K562 (cell line): ENCODE data around the gene DENND6B. TPM values are rescaled to one million over a fixed set of nuclear protein-coding genes. Genes with fewer than 3 reads are reported as not detected.

Source experiments
- ATAC-seq: fragments of 200-7000 bp; cut with Tn5 transposase; 3 replicates; pipeline ENCODE4 v1.9.1; 2020; ENCODE audit warnings: moderate library complexity
- BruUV-seq: library from RNA; stranded (reverse); fragments of 400-500 nt; replicated peaks from 2 replicates; lab custom pipeline; 2021; lab: Mats Ljungman, UMichigan
- CTCF ChIA-PET: fragments of 300-600 bp; formaldehyde crosslinking; extraction: SDS; loops from one replicate; lab custom pipeline; 2021; ENCODE audit warnings: low intra/inter-chr PET ratio; lab: Yijun Ruan, JAX
- POLR2A ChIA-PET: fragments of 300-600, 350-650 bp; sonication (Branson Sonifier 250); formaldehyde crosslinking; extraction: SDS; loops from one replicate; lab custom pipeline; 2021; ENCODE audit warnings: antibody characterized with exemption, inconsistent platforms; lab: Yijun Ruan, JAX
- DNase-seq, 4 experiments: peaks; one replicate each; pipeline versions ENCODE4 v3.0.0 to v3.0.0-alpha.2; 2011 to 2018; ENCODE audit warnings: low spot score in 3 of 4, mixed read lengths in 3 of 4; ENCODE audit errors: extremely low read depth in 1 of 4
- FAIRE-seq: peaks from 2 replicates; lab custom pipeline; 2011; peaks lifted over from hg19 to GRCh38; lab: Jason Lieb, UNC
- H2AFZ ChIP-seq: 2 replicates; pipeline ENCODE4 v1.6.0; 2011; ENCODE audit warnings: low read depth, low read length, control low read depth, inconsistent platforms
- H3K27ac ChIP-seq: fragments of 200-600 bp; 3 replicates; pipeline ENCODE4 v1.8.0; 2011; ENCODE audit warnings: low read depth, mild to moderate bottlenecking, control low read depth, inconsistent platforms, low read length, moderate library complexity, mixed read lengths; ENCODE audit errors: extremely low read depth
- H3K27me3 ChIP-seq, 2 experiments: fragments of 300-600 bp in 1 of 2; 2 replicates in 1 of 2; 3 replicates in 1 of 2; pipeline versions ENCODE4 v1.6.0 to v1.8.0; 2011; ENCODE audit warnings: inconsistent platforms in 2 of 2, low read length in 2 of 2, mild to moderate bottlenecking in 1 of 2, mixed read lengths in 1 of 2, moderate library complexity in 1 of 2; ENCODE audit not compliant: control insufficient read depth in 2 of 2, insufficient read depth in 2 of 2
- H3K36me3 ChIP-seq: fragments of 300-600 bp; 3 replicates; pipeline ENCODE4 v1.8.0; 2011; ENCODE audit warnings: mild to moderate bottlenecking, low read length, inconsistent platforms; ENCODE audit not compliant: control insufficient read depth, insufficient read depth
- H3K4me1 ChIP-seq, 2 experiments: fragments of 200-600 bp in 1 of 2; replicated peaks in 1 of 2; 2 replicates in 1 of 2; 3 replicates in 1 of 2; pipeline versions ENCODE4 v1.5.1 to v1.8.0; 2011; ENCODE audit warnings: inconsistent platforms in 2 of 2, low read length in 2 of 2, mild to moderate bottlenecking in 1 of 2, mixed read lengths in 1 of 2, moderate library complexity in 1 of 2; ENCODE audit not compliant: control insufficient read depth in 2 of 2, insufficient read depth in 2 of 2
- H3K4me2 ChIP-seq: 2 replicates; pipeline ENCODE4 v1.6.1; 2011; ENCODE audit warnings: low read length, control low read depth, inconsistent platforms, mixed read lengths; ENCODE audit not compliant: insufficient read depth
- H3K4me3 ChIP-seq: fragments of 200-600 bp; sonication (generic), shearing (Covaris generic); 2 replicates; pipeline ENCODE4 v1.5.1; 2016; ENCODE audit warnings: control low read depth, inconsistent platforms
- H3K79me2 ChIP-seq: fragments of 200-600 bp; 3 replicates; pipeline ENCODE4 v1.8.0; 2011; ENCODE audit warnings: low read length, inconsistent platforms; ENCODE audit not compliant: control insufficient read depth, insufficient read depth
- H3K9ac ChIP-seq, 2 experiments: 2 replicates each; pipeline versions ENCODE4 v1.6.0 to v1.6.1; 2011; ENCODE audit warnings: low read depth in 2 of 2, low read length in 2 of 2, control low read depth in 1 of 2, inconsistent platforms in 1 of 2, mild to moderate bottlenecking in 1 of 2, mixed read lengths in 1 of 2; ENCODE audit not compliant: insufficient read depth in 1 of 2
- H3K9me1 ChIP-seq: one replicate; pipeline ENCODE4 v1.6.0; 2011; ENCODE audit warnings: inconsistent platforms, mild to moderate bottlenecking, low read length, moderate library complexity; ENCODE audit not compliant: control insufficient read depth, insufficient read depth
- H3K9me3 ChIP-seq: replicated peaks from 2 replicates; pipeline ENCODE4 v1.5.1; 2011; ENCODE audit warnings: low read depth, low read length, inconsistent platforms; ENCODE audit not compliant: control insufficient read depth, insufficient read depth
- H4K20me1 ChIP-seq: replicated peaks from 2 replicates; pipeline ENCODE4 v1.6.1; 2011; ENCODE audit warnings: low read length, inconsistent platforms, mixed read lengths; ENCODE audit not compliant: control insufficient read depth, insufficient read depth
- CBX2 ChIP-seq: fragments of 200-600 bp; sonication (generic); IDR thresholded peaks from one replicate; pipeline ENCODE4 v1.6.1; 2012; ENCODE audit warnings: mild to moderate bottlenecking, low read length, inconsistent platforms; ENCODE audit not compliant: insufficient read depth, poor library complexity, severe bottlenecking
- CHD4 ChIP-seq: fragments of 200-600 bp; sonication (generic); IDR thresholded peaks from 3 replicates; pipeline ENCODE4 v1.6.1; 2012; ENCODE audit warnings: low read depth, mild to moderate bottlenecking, mixed read lengths, low read length, inconsistent platforms; ENCODE audit not compliant: insufficient read depth, insufficient replicate concordance, poor library complexity, severe bottlenecking
- ETV6 ChIP-seq, 3 experiments: fragments of 150-350 bp in 1 of 3; sonication (generic) in 1 of 3; formaldehyde crosslinking in 1 of 3; IDR thresholded peaks; 2 replicates each; pipeline versions ENCODE4 v1.6.1 to v1.8.0; 2014 to 2022; ENCODE audit warnings: borderline replicate concordance in 2 of 3, low read depth in 2 of 3, antibody characterized with exemption in 1 of 3, low read length in 1 of 3, mild to moderate bottlenecking in 1 of 3, missing genetic modification reagents in 1 of 3
- HNRNPH1 ChIP-seq: fragments of 200-400 bp; formaldehyde crosslinking; optimal IDR thresholded peaks from 2 replicates; pipeline ENCODE3; 2017; ENCODE audit warnings: low read depth, mild to moderate bottlenecking, low read length, moderate library complexity
- RAD51 ChIP-seq: fragments of 450-650 bp; IDR thresholded peaks from 2 replicates; pipeline ENCODE4 v1.7.1; 2016; ENCODE audit warnings: low read depth, mild to moderate bottlenecking, borderline replicate concordance
- ZNF134 ChIP-seq: fragments of 250-450 bp; sonication (Bioruptor Pico); conservative IDR thresholded peaks from 2 replicates; pipeline ENCODE4 v1.4.0; 2020
- ZNF644 ChIP-seq: fragments of 200-800 bp; sonication (Bioruptor generic); IDR thresholded peaks from 2 replicates; pipeline ENCODE4 v1.6.1; 2016; ENCODE audit warnings: low read depth, missing genetic modification characterization, missing compliant biosample characterization
- ZSCAN32 ChIP-seq: fragments of 450-650 bp; formaldehyde crosslinking; IDR thresholded peaks from 2 replicates; pipeline ENCODE4 v1.4.0; 2020; ENCODE audit warnings: mild to moderate bottlenecking, moderate library complexity
- WGBS: fragments of 100-300 bp; shearing (Covaris generic); methylation state at CpG from one replicate; pipeline ENCODE4 v1.1.6; 2016; ENCODE audit warnings: low coverage, mixed read lengths; ENCODE audit not compliant: insufficient coverage; ENCODE audit errors: missing lambda C conversion rate; 5-methylcytosine and 5-hydroxymethylcytosine counted together
- in situ Hi-C: fragments of 300-500 bp; cut with MboI; formaldehyde crosslinking; loops from 4 replicates; pipeline ENCODE4 v1.15.0; 2018; ENCODE audit warnings: inconsistent platforms, mixed read lengths
- intact Hi-C: fragments of 100-400 bp; cut with micrococcal nuclease; formaldehyde crosslinking; loops from 2 replicates; pipeline ENCODE4 v1.14.2; 2022
- polyA plus RNA-seq, 8 experiments: library from polyadenylated mRNA; depleted of rRNA in 4 of 8; stranded (reverse) in 5 of 8; unstranded in 3 of 8; fragments of >200 nt; fragmentation: Nextera tagmentation in 2 of 8; fragmentation: Illumina TruSeq in 1 of 8; extraction: Ambion mirVana in 2 of 8; extraction: Trizol in 1 of 8; gene quantifications; 2 replicates each; pipeline versions ENCODE4 v1.2.1 to v1.2.3, GENCODE V29; 2011 to 2014; ENCODE audit warnings: inconsistent platforms in 1 of 8, missing spikeins in 1 of 8
- total RNA-seq, 7 experiments: library from RNA; depleted of rRNA in 6 of 7; stranded (reverse); fragments of >200 nt in 6 of 7; fragmentation: Illumina TruSeq in 2 of 7; extraction: Trizol in 2 of 7; gene quantifications; 2 replicates each; pipeline versions ENCODE4 v1.2.1 to v1.2.3, GENCODE V29; 2011 to 2021; ENCODE audit warnings: low replicate concordance in 1 of 7
- TF ChIP-seq, protein P1 (sequence below): fragments of 250-450 bp; sonication (Bioruptor Pico); IDR thresholded peaks from 2 replicates; pipeline ENCODE4 v1.4.0; 2020; ENCODE audit warnings: mild to moderate bottlenecking, moderate library complexity, borderline replicate concordance
- TF ChIP-seq, protein P2 (sequence below): sonication (generic); formaldehyde crosslinking; IDR thresholded peaks from 2 replicates; pipeline ENCODE4 v1.8.1; 2023; ENCODE audit warnings: missing genetic modification reagents, mild to moderate bottlenecking, borderline replicate concordance

The DENND6B gene
- total and polyA plus RNA-seq, 9 of the 15 experiments (the other 6 are each of a cell fraction or from before 2014, with no cell fraction given): 0.07 to 3.7 (median 1.5) TPM

DNA sequence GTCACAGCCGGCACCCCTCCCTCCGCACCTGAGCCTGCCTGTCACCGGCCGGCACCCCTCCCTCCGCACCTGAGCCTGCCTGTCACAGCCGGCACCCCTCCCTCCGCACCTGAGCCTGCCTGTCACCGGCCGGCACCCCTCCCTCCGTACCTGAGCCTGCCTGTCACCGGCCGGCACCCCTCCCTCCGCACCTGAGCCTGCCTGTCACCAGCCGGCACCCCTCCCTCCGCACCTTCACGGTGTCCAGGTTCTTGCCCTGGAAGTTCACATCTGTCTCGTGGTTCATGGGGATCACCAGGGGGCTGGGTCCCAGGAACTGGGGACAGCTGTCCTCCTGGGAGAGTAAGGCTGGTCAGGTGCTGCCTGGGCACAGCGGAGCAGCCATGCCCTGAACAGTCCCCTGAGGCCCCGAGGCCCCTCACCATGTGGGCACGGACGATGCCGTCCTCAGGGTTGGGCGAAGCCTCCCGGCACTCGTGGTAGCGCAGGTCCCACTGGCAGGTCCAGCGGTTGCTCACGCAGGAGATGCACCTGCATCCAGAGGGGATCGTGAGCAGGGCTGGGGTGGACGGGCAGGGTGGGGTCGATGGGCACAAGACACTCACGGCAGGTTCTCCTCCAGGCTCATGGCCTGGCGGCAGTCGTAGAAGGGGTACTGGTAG is 41.1 kb downstream of the DENND6B start:
- in situ Hi-C loops: no loop called here
- no peak overlapping the region for H3K4me2 ChIP-seq
- no peak overlapping the region; a peak in 1 of 4 replicates for H3K9ac ChIP-seq
- no TSS peak for BruUV-seq
- no peaks in the 10 kb centered on the region for H3K27me3 ChIP-seq
- H3K9me1 ChIP-seq: no peaks in the 10 kb centered on the region
- H3K79me2 ChIP-seq: no peaks in the 10 kb centered on the region
- intact Hi-C loops: no loop called here
- WGBS: 99% methylated on average over 15 of the region's 34 CpGs
- peaks cover 0 to 18% of the 10 kb centered on the region in 2 experiments; a peak in 1 of 5 replicates for H3K4me1 ChIP-seq
- no peak overlapping the region for H3K4me3 ChIP-seq
- H3K9me3 ChIP-seq: no peaks in the 10 kb centered on the region
- H2AFZ ChIP-seq: no peak overlapping the region
- CTCF ChIA-PET: no interaction called here
- POLR2A ChIA-PET: no interaction called here
- FAIRE-seq (no peak), ATAC-seq (no peak), DNase-seq (no peak)
- H3K27ac ChIP-seq: no peak overlapping the region
- H4K20me1 ChIP-seq: no peaks in the 10 kb centered on the region
- peaks cover 42% of the 10 kb centered on the region; the same call in 1 of the 3 replicates for H3K36me3 ChIP-seq
- TF ChIP-seq HNRNPH1: no peak
- no peak for TF ChIP-seq ZNF134 (CRISPR knock-in tag)
- no peak for TF ChIP-seq CHD4
- no peak for TF ChIP-seq ETV6 (IDR thresholded peaks at IDR 0.05; ENCODE audit: borderline replicate concordance in 1 of 2, low read depth in 2 of 2, low read length in 1 of 2)
- no peak for TF ChIP-seq ETV6 (CRISPR knock-in tag; IDR thresholded peaks at IDR 0.05; ENCODE audit: borderline replicate concordance)
- TF ChIP-seq ZNF644 (tag): no peak
- TF ChIP-seq CBX2: no peak
- TF ChIP-seq, protein P1, sequence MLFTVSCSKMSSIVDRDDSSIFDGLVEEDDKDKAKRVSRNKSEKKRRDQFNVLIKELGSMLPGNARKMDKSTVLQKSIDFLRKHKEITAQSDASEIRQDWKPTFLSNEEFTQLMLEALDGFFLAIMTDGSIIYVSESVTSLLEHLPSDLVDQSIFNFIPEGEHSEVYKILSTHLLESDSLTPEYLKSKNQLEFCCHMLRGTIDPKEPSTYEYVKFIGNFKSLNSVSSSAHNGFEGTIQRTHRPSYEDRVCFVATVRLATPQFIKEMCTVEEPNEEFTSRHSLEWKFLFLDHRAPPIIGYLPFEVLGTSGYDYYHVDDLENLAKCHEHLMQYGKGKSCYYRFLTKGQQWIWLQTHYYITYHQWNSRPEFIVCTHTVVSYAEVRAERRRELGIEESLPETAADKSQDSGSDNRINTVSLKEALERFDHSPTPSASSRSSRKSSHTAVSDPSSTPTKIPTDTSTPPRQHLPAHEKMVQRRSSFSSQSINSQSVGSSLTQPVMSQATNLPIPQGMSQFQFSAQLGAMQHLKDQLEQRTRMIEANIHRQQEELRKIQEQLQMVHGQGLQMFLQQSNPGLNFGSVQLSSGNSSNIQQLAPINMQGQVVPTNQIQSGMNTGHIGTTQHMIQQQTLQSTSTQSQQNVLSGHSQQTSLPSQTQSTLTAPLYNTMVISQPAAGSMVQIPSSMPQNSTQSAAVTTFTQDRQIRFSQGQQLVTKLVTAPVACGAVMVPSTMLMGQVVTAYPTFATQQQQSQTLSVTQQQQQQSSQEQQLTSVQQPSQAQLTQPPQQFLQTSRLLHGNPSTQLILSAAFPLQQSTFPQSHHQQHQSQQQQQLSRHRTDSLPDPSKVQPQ (CRISPR knock-in tag): no peak
- TF ChIP-seq, protein P2, sequence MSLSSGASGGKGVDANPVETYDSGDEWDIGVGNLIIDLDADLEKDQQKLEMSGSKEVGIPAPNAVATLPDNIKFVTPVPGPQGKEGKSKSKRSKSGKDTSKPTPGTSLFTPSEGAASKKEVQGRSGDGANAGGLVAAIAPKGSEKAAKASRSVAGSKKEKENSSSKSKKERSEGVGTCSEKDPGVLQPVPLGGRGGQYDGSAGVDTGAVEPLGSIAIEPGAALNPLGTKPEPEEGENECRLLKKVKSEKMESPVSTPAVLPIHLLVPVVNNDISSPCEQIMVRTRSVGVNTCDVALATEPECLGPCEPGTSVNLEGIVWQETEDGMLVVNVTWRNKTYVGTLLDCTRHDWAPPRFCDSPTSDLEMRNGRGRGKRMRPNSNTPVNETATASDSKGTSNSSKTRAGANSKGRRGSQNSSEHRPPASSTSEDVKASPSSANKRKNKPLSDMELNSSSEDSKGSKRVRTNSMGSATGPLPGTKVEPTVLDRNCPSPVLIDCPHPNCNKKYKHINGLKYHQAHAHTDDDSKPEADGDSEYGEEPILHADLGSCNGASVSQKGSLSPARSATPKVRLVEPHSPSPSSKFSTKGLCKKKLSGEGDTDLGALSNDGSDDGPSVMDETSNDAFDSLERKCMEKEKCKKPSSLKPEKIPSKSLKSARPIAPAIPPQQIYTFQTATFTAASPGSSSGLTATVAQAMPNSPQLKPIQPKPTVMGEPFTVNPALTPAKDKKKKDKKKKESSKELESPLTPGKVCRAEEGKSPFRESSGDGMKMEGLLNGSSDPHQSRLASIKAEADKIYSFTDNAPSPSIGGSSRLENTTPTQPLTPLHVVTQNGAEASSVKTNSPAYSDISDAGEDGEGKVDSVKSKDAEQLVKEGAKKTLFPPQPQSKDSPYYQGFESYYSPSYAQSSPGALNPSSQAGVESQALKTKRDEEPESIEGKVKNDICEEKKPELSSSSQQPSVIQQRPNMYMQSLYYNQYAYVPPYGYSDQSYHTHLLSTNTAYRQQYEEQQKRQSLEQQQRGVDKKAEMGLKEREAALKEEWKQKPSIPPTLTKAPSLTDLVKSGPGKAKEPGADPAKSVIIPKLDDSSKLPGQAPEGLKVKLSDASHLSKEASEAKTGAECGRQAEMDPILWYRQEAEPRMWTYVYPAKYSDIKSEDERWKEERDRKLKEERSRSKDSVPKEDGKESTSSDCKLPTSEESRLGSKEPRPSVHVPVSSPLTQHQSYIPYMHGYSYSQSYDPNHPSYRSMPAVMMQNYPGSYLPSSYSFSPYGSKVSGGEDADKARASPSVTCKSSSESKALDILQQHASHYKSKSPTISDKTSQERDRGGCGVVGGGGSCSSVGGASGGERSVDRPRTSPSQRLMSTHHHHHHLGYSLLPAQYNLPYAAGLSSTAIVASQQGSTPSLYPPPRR (CRISPR knock-in tag): no peak
- no peak for TF ChIP-seq RAD51
- TF ChIP-seq ZSCAN32 (CRISPR knock-in tag): no peak
